C4-2B (cell line): Measurements from ENCODE around the gene ADGRD1.

ENCODE experiments used
- CTCF ChIP-seq: fragments of 450-650 bp; conservative IDR thresholded peaks from 2 replicates; pipeline ENCODE4 v1.5.1; 2017; ENCODE audit warnings: mild to moderate bottlenecking
- ZFX ChIP-seq: fragments of 450-650 bp; IDR thresholded peaks from 2 replicates; pipeline ENCODE4 v1.6.1; 2017

- no peak for TF ChIP-seq CTCF
- no peak for TF ChIP-seq ZFX
Measured at GRCh38 chr12:131055596-131056233, 102.0 kb downstream of the ADGRD1 start.
